H1 (cell line): ENCODE results near the gene NDEL1. TPM values are rescaled to one million over a fixed set of nuclear protein-coding genes. Genes with fewer than 3 reads are reported as not detected.

Experiments used
- CTCF ChIA-PET: fragments of 300-600 bp; sonication (Branson Sonifier 250); formaldehyde crosslinking; loops from one replicate; lab custom pipeline; 2021; ENCODE audit not compliant: partially characterized antibody; lab: Charles Lee
- POLR2A ChIA-PET: fragments of 300-600 bp; sonication (Branson Sonifier 250); formaldehyde crosslinking; loops from one replicate; lab custom pipeline; 2021; ENCODE audit warnings: inconsistent platforms; ENCODE audit not compliant: partially characterized antibody; lab: Charles Lee
- DNase-seq, 2 experiments: peaks; one replicate each; pipeline versions ENCODE4 v3.0.0 to v3.0.0-alpha.2; 2010 to 2022; ENCODE audit warnings: low spot score in 2 of 2, low read depth in 1 of 2, mixed read lengths in 1 of 2
- FAIRE-seq: peaks from 2 replicates; lab custom pipeline; 2011; peaks lifted over from hg19 to GRCh38; lab: Jason Lieb, UNC
- H2AFZ ChIP-seq: 2 replicates; pipeline ENCODE4 v1.8.1; 2012; ENCODE audit warnings: low read length, inconsistent platforms
- H2AK5ac ChIP-seq: 2 replicates; pipeline ENCODE4 v1.6.1; 2013; ENCODE audit warnings: low read depth, low read length
- H2BK120ac ChIP-seq: replicated peaks from 2 replicates; pipeline ENCODE3; 2013; ENCODE audit warnings: low read depth, low read length, inconsistent platforms
- H2BK12ac ChIP-seq: 2 replicates; pipeline ENCODE4 v1.6.1; 2013; ENCODE audit warnings: low read depth, low read length
- H2BK15ac ChIP-seq: 2 replicates; pipeline ENCODE4 v1.6.1; 2013; ENCODE audit warnings: low read length
- H2BK20ac ChIP-seq: 2 replicates; pipeline ENCODE4 v1.6.1; 2013; ENCODE audit warnings: low read length
- H2BK5ac ChIP-seq: 2 replicates; pipeline ENCODE4 v1.6.1; 2013; ENCODE audit warnings: low read depth, low read length
- H3K14ac ChIP-seq: 2 replicates; pipeline ENCODE4 v1.6.1; 2013; ENCODE audit warnings: inconsistent platforms; ENCODE audit not compliant: insufficient read length
- H3K18ac ChIP-seq: 2 replicates; pipeline ENCODE4 v1.6.1; 2013; ENCODE audit warnings: low read length; ENCODE audit errors: extremely low read depth
- H3K23ac ChIP-seq: 2 replicates; pipeline ENCODE4 v1.6.1; 2013; ENCODE audit warnings: inconsistent platforms; ENCODE audit not compliant: insufficient read length
- H3K23me2 ChIP-seq: 2 replicates; pipeline ENCODE4 v1.6.1; 2013; ENCODE audit warnings: low read depth, low read length
- H3K27ac ChIP-seq: 2 replicates; pipeline ENCODE4 v1.6.1; 2011; ENCODE audit warnings: low read depth, low read length, inconsistent platforms
- H3K27me3 ChIP-seq, 4 experiments: replicated peaks in 1 of 4; 1 replicate in 1 of 4; 2 replicates in 3 of 4; pipeline versions ENCODE4 v1.6.1 to v1.8.1; 2011 to 2013; ENCODE audit warnings: low read length in 3 of 4, mild to moderate bottlenecking in 3 of 4, inconsistent platforms in 2 of 4, mixed read lengths in 2 of 4, moderate library complexity in 1 of 4; ENCODE audit not compliant: control insufficient read depth in 3 of 4, insufficient read depth in 3 of 4; ENCODE audit errors: extremely low read depth in 1 of 4
- H3K36me3 ChIP-seq, 4 experiments: 2 replicates each; pipeline versions ENCODE4 v1.6.1 to v1.8.1; 2011 to 2013; ENCODE audit warnings: mild to moderate bottlenecking in 4 of 4, low read length in 3 of 4, moderate library complexity in 2 of 4, control low read depth in 1 of 4, inconsistent platforms in 1 of 4; ENCODE audit not compliant: insufficient read depth in 4 of 4, control insufficient read depth in 2 of 4
- H3K4ac ChIP-seq: replicated peaks from 2 replicates; pipeline ENCODE3; 2013; ENCODE audit warnings: low read length, low read depth, mixed read lengths, inconsistent platforms; ENCODE audit not compliant: insufficient read length
- H3K4me1 ChIP-seq, 4 experiments: replicated peaks in 1 of 4; 1 replicate in 1 of 4; 2 replicates in 3 of 4; pipeline versions ENCODE4 v1.6.1 to v1.8.1; 2011 to 2013; ENCODE audit warnings: low read length in 3 of 4, inconsistent platforms in 2 of 4, mixed read lengths in 1 of 4; ENCODE audit not compliant: insufficient read depth in 4 of 4, control insufficient read depth in 3 of 4
- H3K4me2 ChIP-seq, 2 experiments: 2 replicates each; pipeline versions ENCODE4 v1.6.1 to v1.8.1; 2011 to 2013; ENCODE audit warnings: low read depth in 2 of 2, low read length in 2 of 2, control low read depth in 1 of 2, inconsistent platforms in 1 of 2, mild to moderate bottlenecking in 1 of 2; ENCODE audit not compliant: insufficient read depth in 1 of 2
- H3K4me3 ChIP-seq, 4 experiments: fragments of 200-600, 300-600 bp in 1 of 4; sonication (generic), shearing (Covaris generic), sonication (Bioruptor Twin) in 1 of 4; 2 replicates each; pipeline versions ENCODE4 v1.5.1 to v1.8.1; 2011 to 2016; ENCODE audit warnings: low read length in 4 of 4, low read depth in 3 of 4, control low read depth in 2 of 4, inconsistent platforms in 2 of 4, mild to moderate bottlenecking in 2 of 4, mixed read lengths in 1 of 4, moderate library complexity in 1 of 4; ENCODE audit not compliant: insufficient read depth in 2 of 4; ENCODE audit errors: extremely low read depth in 1 of 4
- H3K56ac ChIP-seq: replicated peaks from 2 replicates; pipeline ENCODE3; 2013; ENCODE audit warnings: low read depth, mild to moderate bottlenecking, mixed read lengths, low read length, inconsistent platforms; ENCODE audit not compliant: insufficient read length
- H3K79me1 ChIP-seq: 2 replicates; pipeline ENCODE4 v1.6.1; 2013; ENCODE audit warnings: low read depth, low read length, control low read depth
- H3K79me2 ChIP-seq, 2 experiments: 2 replicates each; pipeline versions ENCODE4 v1.6.1 to v1.8.1; 2012 to 2013; ENCODE audit warnings: low read length in 2 of 2, mild to moderate bottlenecking in 2 of 2, inconsistent platforms in 1 of 2; ENCODE audit not compliant: insufficient read depth in 2 of 2, control insufficient read depth in 1 of 2
- H3K9ac ChIP-seq, 4 experiments: replicated peaks in 1 of 4; 1 replicate in 1 of 4; 2 replicates in 3 of 4; pipeline versions ENCODE4 v1.6.1 to v1.8.1; 2011 to 2013; ENCODE audit warnings: low read depth in 3 of 4, low read length in 3 of 4, control low read depth in 2 of 4, mild to moderate bottlenecking in 2 of 4, moderate library complexity in 2 of 4, inconsistent platforms in 1 of 4; ENCODE audit errors: extremely low read depth in 1 of 4
- H3K9me3 ChIP-seq, 2 experiments: 2 replicates each; pipeline versions ENCODE4 v1.6.1 to v1.8.1; 2012 to 2013; ENCODE audit warnings: mild to moderate bottlenecking in 2 of 2, moderate library complexity in 2 of 2, control low read depth in 1 of 2, inconsistent platforms in 1 of 2, low read depth in 1 of 2, low read length in 1 of 2, mixed read lengths in 1 of 2; ENCODE audit not compliant: insufficient read depth in 2 of 2
- H4K20me1 ChIP-seq, 2 experiments: replicated peaks in 1 of 2; 2 replicates each; pipeline versions ENCODE3 to v1.8.1; 2011 to 2013; ENCODE audit warnings: inconsistent platforms in 2 of 2, low read length in 2 of 2, mild to moderate bottlenecking in 1 of 2; ENCODE audit not compliant: insufficient read depth in 2 of 2, control insufficient read depth in 1 of 2
- H4K5ac ChIP-seq: 2 replicates; pipeline ENCODE4 v1.6.1; 2013; ENCODE audit warnings: low read length, low read depth, mixed read lengths, inconsistent platforms; ENCODE audit not compliant: insufficient read length
- H4K8ac ChIP-seq: 2 replicates; pipeline ENCODE4 v1.8.0; 2013; ENCODE audit warnings: mild to moderate bottlenecking, moderate library complexity, low read length, inconsistent platforms; ENCODE audit not compliant: insufficient read depth; ENCODE audit errors: extremely low read depth
- H4K91ac ChIP-seq: replicated peaks from 2 replicates; pipeline ENCODE3; 2013; ENCODE audit warnings: low read length, mixed read lengths, inconsistent platforms; ENCODE audit not compliant: insufficient read length
- ATF3 ChIP-seq: IDR thresholded peaks from 2 replicates; pipeline ENCODE4 v1.6.1; 2011; ENCODE audit warnings: low read depth, mild to moderate bottlenecking, low read length; ENCODE audit not compliant: insufficient read depth
- BRCA1 ChIP-seq: IDR thresholded peaks from 2 replicates; pipeline ENCODE4 v1.6.1; 2012; ENCODE audit warnings: low read depth, low read length, improper control_type of control experiment
- POU5F1 ChIP-seq: IDR thresholded peaks from 2 replicates; pipeline ENCODE4 v1.6.1; 2011; ENCODE audit warnings: low read depth, mild to moderate bottlenecking, low read length, moderate library complexity
- RXRA ChIP-seq: IDR thresholded peaks from 2 replicates; pipeline ENCODE4 v1.6.1; 2011; ENCODE audit warnings: low read depth, mild to moderate bottlenecking, low read length, moderate library complexity; ENCODE audit not compliant: insufficient read depth
- TBP ChIP-seq: IDR thresholded peaks from 2 replicates; pipeline ENCODE4 v1.6.1; 2011; ENCODE audit warnings: low read depth, low read length, improper control_type of control experiment
- WGBS, 2 experiments: shearing (Covaris generic) in 1 of 2; methylation state at CpG; one replicate each; pipeline versions ENCODE4 v1.1.6 to v1.1.7; 2013 to 2015; ENCODE audit warnings: low lambda C conversion rate in 2 of 2, mixed read lengths in 2 of 2, inconsistent platforms in 1 of 2, low coverage in 1 of 2, missing lambda C conversion rate in 1 of 2; ENCODE audit not compliant: insufficient replicate concordance in 2 of 2, insufficient coverage in 1 of 2, insufficient read length in 1 of 2; ENCODE audit errors: extremely low coverage in 1 of 2, missing lambda C conversion rate in 1 of 2; 5-methylcytosine and 5-hydroxymethylcytosine counted together
- polyA plus RNA-seq, 7 experiments: library from polyadenylated mRNA; depleted of rRNA in 3 of 7; stranded (reverse) in 5 of 7; unstranded in 2 of 7; fragments of >200 nt in 5 of 7; fragments of 200-250 nt in 2 of 7; gene quantifications; 1 replicate in 5 of 7; 2 replicates in 1 of 7; 4 replicates in 1 of 7; pipeline versions ENCODE4 v1.2.1 to v1.2.3, GENCODE V29; 2011 to 2013; ENCODE audit warnings: missing spikeins in 2 of 7, mixed read lengths in 2 of 7
- total RNA-seq: library from RNA; stranded (reverse); fragmentation: NEBNext Ultra II Directional; extraction: Animal tissue kit (Norgen Biotek cat#: 25700); gene quantifications from 2 replicates; pipeline ENCODE4 v1.2.1, GENCODE V29; 2021

The NDEL1 gene
- total and polyA plus RNA-seq, 2 of the 8 experiments (the other 6 are each of a cell fraction or from before 2014, with no cell fraction given), result 31.1 to 32.9 TPM

GRCh38 chr17:8488901-8489300 lies 53.2 kb downstream of the NDEL1 start:
- no peak overlapping the region for H2BK15ac ChIP-seq
- H3K23ac ChIP-seq, result no peak overlapping the region
- H3K4ac ChIP-seq, result no peak overlapping the region
- H2AFZ ChIP-seq, result no peak overlapping the region
- H2BK5ac ChIP-seq, result no peak overlapping the region
- no peaks in the 10 kb centered on the region for H3K27me3 ChIP-seq
- no peak overlapping the region for H2BK20ac ChIP-seq
- no peak overlapping the region for H2BK12ac ChIP-seq
- peaks cover 2 to 4% of the 10 kb centered on the region in 2 experiments for H4K20me1 ChIP-seq
- no peak overlapping the region for H2AK5ac ChIP-seq
- H4K91ac ChIP-seq, result no peak overlapping the region
- 88% methylated on average over 4 of the region's 4 CpGs; no CpG with 5 or more reads in 1 of the 2 experiments for WGBS, 2 experiments
- no peak for FAIRE-seq
- H3K18ac ChIP-seq, result no peak overlapping the region
- H3K9ac ChIP-seq, result no peak overlapping the region
- no peak overlapping the region for H4K8ac ChIP-seq
- no peak for TF ChIP-seq POU5F1
- TF ChIP-seq BRCA1, result no peak
- no peak for TF ChIP-seq ATF3
- TF ChIP-seq TBP, result no peak
- no peak for TF ChIP-seq RXRA
- H3K14ac ChIP-seq, result no peak overlapping the region
- CTCF ChIA-PET, result interaction anchor here (1.4 to 2.2 kb wide), 2 partner anchors 11 to 12 kb away, joined by 4 to 9 read pairs; no protein-coding TSS in a partner anchor
- H3K4me2 ChIP-seq, result no peak overlapping the region
- H3K23me2 ChIP-seq, result no peaks in the 10 kb centered on the region
- POLR2A ChIA-PET, result interaction anchor here (1.2 kb wide), 1 partner anchor 11 kb away, joined by 3 read pairs; no protein-coding TSS in a partner anchor
- H3K79me1 ChIP-seq, result no peaks in the 10 kb centered on the region
- H3K9me3 ChIP-seq, result no peaks in the 10 kb centered on the region
- peaks cover 52 to 95% (median 71%) of the 10 kb centered on the region in 4 experiments for H3K36me3 ChIP-seq
- no peak overlapping the region for H3K56ac ChIP-seq
- no peak overlapping the region for H4K5ac ChIP-seq
- DNase-seq, result no peak
- H3K4me3 ChIP-seq, result no peak overlapping the region
- H3K79me2 ChIP-seq, result no peaks in the 10 kb centered on the region
- H2BK120ac ChIP-seq, result no peak overlapping the region
- H3K4me1 ChIP-seq, result no peaks in the 10 kb centered on the region
- no peak overlapping the region for H3K27ac ChIP-seq
